Measurements from ENCODE around the gene FGF7.
"Not testable (repeated sequence)": the region's sequence is repeated elsewhere in the genome, so short reads cannot be mapped to it uniquely, and the experiment has no call there.

The FGF7 gene

DNA sequence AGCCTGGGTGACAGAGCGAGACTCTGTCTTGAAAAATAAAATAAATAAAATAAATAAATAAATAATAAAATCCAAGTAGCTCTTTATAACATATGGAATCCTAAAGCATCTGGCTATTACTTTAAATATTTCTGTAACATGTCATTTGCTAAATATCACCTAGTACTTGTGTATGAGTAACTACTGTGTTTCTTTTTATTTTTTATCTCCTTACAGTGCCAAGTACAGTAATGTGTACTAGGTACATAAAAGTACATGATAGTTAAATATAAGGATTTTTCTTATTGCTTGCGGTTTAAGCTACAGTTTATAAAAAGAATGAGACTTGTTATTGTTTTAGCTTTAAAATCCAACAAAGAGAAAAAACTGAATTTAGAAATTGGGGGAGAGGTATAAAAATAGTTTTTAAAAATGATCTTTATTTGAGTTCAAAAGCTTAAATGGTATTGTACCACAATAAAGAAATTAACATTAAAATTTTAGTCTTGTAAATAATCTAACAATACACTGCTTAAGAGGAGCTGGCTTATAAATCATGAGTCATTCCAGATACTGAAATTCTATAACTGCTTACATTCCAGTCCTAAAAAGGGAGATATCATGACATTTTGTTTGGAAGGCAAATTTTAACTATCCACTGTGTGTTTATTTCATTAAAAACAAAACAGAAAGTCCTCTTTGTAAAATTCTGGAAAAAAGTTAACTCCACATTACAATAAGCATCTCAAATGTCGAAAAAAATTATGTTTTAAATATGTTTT, 73.1 kb downstream of the FGF7 start:
- DNase-seq = no peak

DNA sequence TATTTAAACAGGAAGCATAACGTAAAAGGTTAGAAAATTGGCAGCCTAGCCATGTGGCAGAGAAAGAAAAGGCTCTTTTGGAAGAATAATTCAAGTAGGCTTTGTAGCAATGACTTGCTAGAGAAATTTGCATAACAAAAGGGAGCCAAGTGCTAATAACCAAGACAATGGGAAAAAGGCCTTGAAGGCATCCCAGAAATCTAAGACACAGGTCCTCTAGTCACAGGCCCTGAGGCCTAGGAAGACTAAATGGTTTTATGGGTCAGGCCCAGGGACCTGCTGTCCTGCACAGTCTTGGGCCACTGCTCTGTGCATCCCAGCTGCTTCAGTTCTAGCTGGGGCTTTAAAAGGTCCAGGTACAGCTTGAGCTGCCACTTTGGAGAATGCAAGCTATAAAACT, 78.5 kb downstream of the FGF7 start:
- DNase-seq = no peak

DNA sequence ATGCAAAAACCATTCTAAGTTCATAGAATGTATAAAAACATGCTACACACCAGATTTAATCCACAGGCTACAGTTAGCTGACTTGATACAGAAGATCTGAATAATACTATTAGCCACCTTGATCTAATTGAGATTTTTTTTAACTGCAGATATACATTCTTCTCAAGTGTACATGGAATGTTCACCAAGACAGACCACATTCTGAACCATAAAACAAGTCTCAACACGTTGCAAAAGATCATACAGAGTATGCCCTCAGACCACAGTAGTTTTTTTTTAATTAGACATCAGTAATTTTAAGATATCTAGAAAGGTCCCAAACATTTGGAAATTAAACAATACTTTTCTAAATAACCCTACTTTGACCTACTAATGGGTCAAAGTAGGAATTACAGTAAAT, 83.3 kb downstream of the FGF7 start:
- DNase-seq = no peak

DNA sequence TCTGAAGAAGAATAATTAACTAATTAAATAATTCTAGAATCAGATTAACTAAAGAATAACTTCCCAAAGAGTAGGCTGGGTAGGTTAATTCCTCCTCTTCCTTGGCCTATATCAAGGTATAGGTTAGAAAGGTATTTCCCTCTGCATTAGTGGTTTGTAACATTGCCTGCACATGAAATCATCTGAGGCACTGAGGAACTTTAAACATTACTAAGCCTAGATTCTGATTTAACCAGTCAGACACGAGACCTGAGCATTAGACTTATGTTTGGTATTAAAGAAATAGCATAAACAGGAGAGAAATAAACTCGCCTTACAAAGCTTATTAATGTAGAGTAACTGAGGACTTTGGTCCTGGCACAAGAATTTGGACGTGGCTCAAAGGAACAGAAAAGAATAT, 84.2 kb downstream of the FGF7 start:
- no peak for DNase-seq

DNA sequence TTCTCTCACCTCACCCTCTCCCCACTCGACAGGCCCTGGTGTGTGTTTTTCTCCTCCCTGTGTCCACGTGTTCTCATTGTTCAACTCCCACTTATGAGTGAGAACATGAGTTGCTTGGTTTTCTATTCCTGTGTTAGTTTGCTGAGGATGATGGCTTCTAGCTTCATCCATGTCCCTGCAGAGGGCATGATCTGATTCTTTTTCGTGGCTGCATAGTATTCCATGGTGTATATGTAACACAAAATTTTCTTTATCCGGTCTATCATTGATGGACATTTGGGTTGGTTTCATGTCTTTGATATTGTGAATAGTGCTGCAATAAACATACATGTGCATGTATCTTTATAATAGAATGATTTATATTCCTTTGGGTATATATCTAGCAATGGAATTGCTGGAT, 89.7 kb downstream of the FGF7 start:
- DNase-seq = not testable (repeated sequence)

DNA sequence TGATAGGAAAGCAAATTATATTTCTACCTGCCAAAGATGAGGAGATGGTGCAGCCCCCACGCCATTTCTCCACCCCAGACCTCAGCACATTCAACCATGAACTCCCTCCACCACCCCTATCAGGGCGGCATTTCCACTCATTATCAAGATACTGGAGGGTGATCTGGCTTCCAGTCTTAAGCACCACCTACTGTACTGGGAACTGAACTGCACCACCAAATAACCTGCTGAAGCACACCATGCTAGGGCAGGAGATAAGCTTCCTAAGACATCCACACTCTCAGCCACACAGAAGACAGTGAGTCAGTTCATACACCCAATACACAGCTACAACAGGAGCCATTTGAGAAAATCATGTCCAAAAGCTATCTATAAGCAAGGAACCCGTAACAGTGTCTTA, 98.8 kb downstream of the FGF7 start:
- DNase-seq = no peak

DNA sequence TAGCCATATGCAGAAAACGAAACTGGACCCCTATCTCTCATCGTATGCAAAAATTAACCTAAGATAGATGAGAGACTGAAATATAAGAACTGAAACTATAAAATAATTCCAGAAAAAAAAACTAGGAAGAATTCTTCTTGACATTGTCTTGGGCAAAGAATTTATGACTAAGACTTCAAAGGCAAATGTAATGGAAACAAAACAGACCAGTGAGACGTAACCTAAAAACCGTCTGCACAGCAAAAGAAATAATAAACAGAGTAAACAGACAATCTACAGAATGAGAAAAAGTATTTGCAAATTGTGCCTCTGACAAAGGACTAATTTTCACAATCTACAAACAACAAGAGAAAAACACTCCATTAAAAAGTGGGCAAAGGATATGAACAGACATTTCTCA, 105.2 kb downstream of the FGF7 start:
- DNase-seq = no peak

DNA sequence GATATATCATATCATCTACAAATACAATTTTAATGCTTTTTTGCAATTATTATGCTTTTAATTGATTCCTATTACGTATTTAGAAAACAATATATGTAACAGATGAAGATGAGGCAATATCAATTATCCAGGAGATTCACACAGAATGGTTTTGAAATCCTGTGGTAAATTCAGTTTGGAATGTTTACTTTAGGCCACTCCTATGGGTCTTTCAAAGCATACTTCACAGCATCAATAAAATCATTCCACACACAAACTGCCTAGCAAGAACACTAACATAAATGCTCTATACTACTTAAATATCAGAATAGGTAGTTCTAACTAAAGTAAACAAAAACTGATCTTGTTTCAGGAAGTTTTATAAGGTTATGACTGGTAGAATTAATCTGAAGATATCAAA, 107.0 kb downstream of the FGF7 start:
- DNase-seq = no peak

All from suppressor macrophage (primary cell).